OCI-LY7 (cell line): ENCODE measurements around the gene FMNL1. TPM values are rescaled to one million over a fixed set of nuclear protein-coding genes. Genes with fewer than 3 reads are reported as not detected.
"Not testable (repeated sequence)": the region's sequence is repeated elsewhere in the genome, so short reads cannot be mapped to it uniquely, and the experiment has no call there.

Experiments
- BruUV-seq: library from RNA; stranded (reverse); fragments of 400-500 nt; replicated peaks from 2 replicates; lab custom pipeline; 2021; lab: Mats Ljungman, UMichigan
- CTCF ChIA-PET: fragments of 300-600 bp; sonication (Branson Sonifier 250); formaldehyde crosslinking; loops from one replicate; lab custom pipeline; 2022; ENCODE audit warnings: antibody characterized with exemption; ENCODE audit not compliant: unreplicated experiment; lab: Charles Lee
- POLR2A ChIA-PET: fragments of 300-600 bp; sonication (Branson Sonifier 250); formaldehyde crosslinking; loops from one replicate; lab custom pipeline; 2022; ENCODE audit warnings: antibody characterized with exemption; lab: Charles Lee
- DNase-seq: peaks from one replicate; pipeline ENCODE4 v3.0.0-alpha.2; 2015; ENCODE audit warnings: low spot score
- H2AFZ ChIP-seq: fragments of 200-600 bp; sonication (generic), shearing (Covaris generic); 2 replicates; pipeline ENCODE4 v1.6.1; 2014; ENCODE audit warnings: mild to moderate bottlenecking, antibody characterized with exemption, low read length, moderate library complexity
- H3K27ac ChIP-seq: fragments of 200-600 bp; sonication (generic); 2 replicates; pipeline ENCODE4 v1.5.1; 2014; ENCODE audit warnings: mixed run types, low read depth, mild to moderate bottlenecking, moderate library complexity, low read length, inconsistent platforms; ENCODE audit not compliant: poor library complexity, severe bottlenecking
- H3K36me3 ChIP-seq: fragments of 200-600 bp; sonication (generic); 2 replicates; pipeline ENCODE4 v1.6.1; 2014; ENCODE audit warnings: mild to moderate bottlenecking, antibody characterized with exemption, low read length, moderate library complexity, mixed read lengths; ENCODE audit not compliant: insufficient read depth
- H3K4me1 ChIP-seq: fragments of 200-600 bp; sonication (generic); 2 replicates; pipeline ENCODE4 v1.5.1; 2014; ENCODE audit warnings: mild to moderate bottlenecking, low read length; ENCODE audit not compliant: insufficient read depth, poor library complexity, severe bottlenecking
- H3K4me2 ChIP-seq: fragments of 200-600 bp; sonication (generic); 2 replicates; pipeline ENCODE4 v1.6.1; 2014; ENCODE audit warnings: mild to moderate bottlenecking, low read length
- H3K4me3 ChIP-seq: fragments of 200-600 bp; sonication (generic); 2 replicates; pipeline ENCODE4 v1.5.1; 2014; ENCODE audit warnings: mild to moderate bottlenecking, low read depth, low read length; ENCODE audit not compliant: poor library complexity, severe bottlenecking
- H3K79me2 ChIP-seq: fragments of 200-600 bp; sonication (generic); 2 replicates; pipeline ENCODE4 v1.6.1; 2016; ENCODE audit warnings: low read depth, mild to moderate bottlenecking, low read length, moderate library complexity, mixed read lengths; ENCODE audit not compliant: insufficient read depth
- H3K9me2 ChIP-seq: fragments of 200-600 bp; sonication (generic); 2 replicates; pipeline ENCODE4 v1.6.1; 2016; ENCODE audit warnings: mild to moderate bottlenecking, low read length, mixed read lengths; ENCODE audit not compliant: insufficient read depth
- H3K9me3 ChIP-seq: fragments of 200-600 bp; sonication (generic); 2 replicates; pipeline ENCODE4 v1.6.1; 2014; ENCODE audit warnings: mild to moderate bottlenecking, mixed run types, low read length, mixed read lengths
- H4K20me1 ChIP-seq: fragments of 200-600 bp; sonication (generic); 2 replicates; pipeline ENCODE4 v1.6.1; 2014; ENCODE audit warnings: mild to moderate bottlenecking, antibody characterized with exemption, low read length, moderate library complexity, mixed read lengths; ENCODE audit not compliant: insufficient read depth
- CTCF ChIP-seq: fragments of 200-600 bp; sonication (generic); conservative IDR thresholded peaks from 2 replicates; pipeline ENCODE4 v1.5.1; 2014; ENCODE audit warnings: mild to moderate bottlenecking, antibody characterized with exemption, low read length, moderate library complexity, mixed read lengths
- EZH2phosphoT487 ChIP-seq: fragments of 200-600 bp; sonication (generic); IDR thresholded peaks from 2 replicates; pipeline ENCODE4 v1.6.1; 2018; ENCODE audit warnings: low read depth, borderline replicate concordance, mild to moderate bottlenecking, mixed run types, antibody characterized with exemption, low read length, moderate library complexity, mixed read lengths
- intact Hi-C: fragments of 100-400 bp; cut with micrococcal nuclease; formaldehyde crosslinking; loops from one replicate; pipeline ENCODE4 v1.10.0; 2022; ENCODE audit not compliant: unreplicated experiment
- total RNA-seq, 2 experiments: library from RNA; depleted of rRNA in 1 of 2; stranded (reverse); fragments of >200 nt in 1 of 2; shearing (Covaris generic) in 1 of 2; gene quantifications; 2 replicates each; pipeline ENCODE4 v1.2.3, GENCODE V29; 2014 to 2022

The FMNL1 gene
- total RNA-seq, 2 experiments from 2014 or later, result 55.1 to 133 TPM

GRCh38 chr17:45201457-45201856, 20.2 kb upstream of the FMNL1 start:
- Histone ChIP-seq H3K9me2 (no peaks in the 10 kb centered on the region), H3K4me2 (no peak overlapping the region), H3K4me3 (no peak overlapping the region), H3K79me2 (no peaks in the 10 kb centered on the region), H3K9me3 (no peaks in the 10 kb centered on the region), H3K36me3 (no peaks in the 10 kb centered on the region), H2AFZ (no peak overlapping the region), H4K20me1 (no peaks in the 10 kb centered on the region), H3K27ac (no peak overlapping the region), H3K4me1 (peaks cover 12% of the 10 kb centered on the region)
- DNase-seq, result no peak
- intact Hi-C loops, result no loop called here
- BruUV-seq, result no TSS peak
- POLR2A ChIA-PET, result no interaction called here
- CTCF ChIA-PET, result no interaction called here
- TF ChIP-seq CTCF (no peak), EZH2phosphoT487 (no peak)

GRCh38 chr17:45201880-45202279, 19.8 kb upstream of the FMNL1 start:
- POLR2A ChIA-PET, BruUV-seq, H3K4me2 ChIP-seq: not testable (repeated sequence)

GRCh38 chr17:45218895-45219661, 2.6 kb upstream of the FMNL1 start:
- POLR2A ChIA-PET, result interaction anchor here (0.9 to 1.0 kb wide), 2 partner anchors 10 to 16 kb away, joined by 3 to 5 read pairs; no protein-coding TSS in a partner anchor
- TF ChIP-seq EZH2phosphoT487 (no peak), CTCF (peak; percentile 97)
- Histone ChIP-seq H3K4me2 (no peak overlapping the region), H3K27ac (no peak overlapping the region), H4K20me1 (peaks cover 7% of the 10 kb centered on the region; the same call in 1 of the 2 replicates), H3K36me3 (no peaks in the 10 kb centered on the region), H3K9me2 (no peaks in the 10 kb centered on the region), H3K79me2 (peaks cover 19% of the 10 kb centered on the region), H3K4me1 (peaks cover 24% of the 10 kb centered on the region), H2AFZ (no peak overlapping the region), H3K4me3 (no peak overlapping the region), H3K9me3 (no peaks in the 10 kb centered on the region)
- intact Hi-C loops, result no loop called here
- no TSS peak for BruUV-seq
- CTCF ChIA-PET, result interaction anchor here (0.6 to 1.8 kb wide), 3 partner anchors 16 to 70 kb away, joined by 3 to 14 read pairs (median 3); no protein-coding TSS in a partner anchor
- peak; percentile 80 for DNase-seq

More at GRCh38 chr17:45201880-45202279, 19.8 kb upstream of the FMNL1 start:
- CTCF ChIA-PET, DNase-seq, H3K36me3 ChIP-seq, intact Hi-C loops, H3K9me3 ChIP-seq, H3K27ac ChIP-seq, H4K20me1 ChIP-seq, H2AFZ ChIP-seq, H3K4me3 ChIP-seq, H3K9me2 ChIP-seq, H3K79me2 ChIP-seq: not testable (repeated sequence)
- peaks cover 12% of the 10 kb centered on the region for H3K4me1 ChIP-seq
